Heart left ventricle (tissue), 16 donors: ENCODE measurements around the gene NFASC. TPM values are rescaled to one million over a fixed set of nuclear protein-coding genes. Genes with fewer than 3 reads are reported as not detected.

Source experiments
- ATAC-seq, 4 donors: fragments of 200-7000 bp; cut with Tn5 transposase; one replicate each; pipeline ENCODE4 v1.9.1; 2020 to 2022; ENCODE audit warnings: moderate library complexity in 4 of 4, mild to moderate bottlenecking in 3 of 4, moderate number of reproducible peaks in 1 of 4
- DNase-seq, 5 donors: peaks; one replicate each; pipeline ENCODE4 v3.0.0-alpha.2; 2020
- H3K27ac ChIP-seq, 12 donors: fragments of 200-600 bp; sonication (generic) in 4 of 12; one replicate each; pipeline versions ENCODE4 v1.5.0 to v1.8.0; 2016 to 2022; ENCODE audit warnings: mild to moderate bottlenecking in 2 of 12
- H3K27me3 ChIP-seq, 9 donors: fragments of 200-600 bp; sonication (generic) in 2 of 9; one replicate each; pipeline versions ENCODE4 v1.5.1 to v1.8.0; 2016 to 2022; ENCODE audit warnings: mild to moderate bottlenecking in 3 of 9
- H3K36me3 ChIP-seq, 9 donors: fragments of 200-600 bp; sonication (generic) in 2 of 9; one replicate each; pipeline versions ENCODE4 v1.5.0 to v1.8.0; 2018 to 2022; ENCODE audit warnings: mild to moderate bottlenecking in 2 of 9
- H3K4me1 ChIP-seq, 12 donors: fragments of 200-600 bp; sonication (generic) in 4 of 12; one replicate each; pipeline versions ENCODE4 v1.5.0 to v1.8.0; 2016 to 2022; ENCODE audit warnings: mild to moderate bottlenecking in 3 of 12
- H3K4me3 ChIP-seq, 12 donors: fragments of 200-600 bp; sonication (generic) in 4 of 12; one replicate each; pipeline versions ENCODE4 v1.5.0 to v1.8.0; 2017 to 2022; ENCODE audit warnings: mild to moderate bottlenecking in 9 of 12, moderate library complexity in 4 of 12
- H3K9me3 ChIP-seq, 12 donors: fragments of 200-600 bp; sonication (generic) in 4 of 12; one replicate each; pipeline versions ENCODE4 v1.5.0 to v1.8.0; 2016 to 2022; ENCODE audit warnings: mild to moderate bottlenecking in 1 of 12
- CTCF ChIP-seq, 12 donors: fragments of 200-600 bp; sonication (generic) in 4 of 12; IDR thresholded peaks; one replicate each; pipeline versions ENCODE4 v1.5.0 to v1.8.0; 2018 to 2022; ENCODE audit warnings: antibody characterized with exemption in 12 of 12, mild to moderate bottlenecking in 5 of 12
- POLR2A ChIP-seq, 2 donors: fragments of 450-650 bp; IDR thresholded peaks; one replicate each; pipeline ENCODE4 v1.6.1; 2017; ENCODE audit warnings: antibody characterized with exemption in 2 of 2, mild to moderate bottlenecking in 2 of 2, moderate library complexity in 2 of 2
- WGBS, 4 donors: extraction: QIAGEN DNeasy Blood & Tissue Kit in 2 of 4; methylation state at CpG; one replicate each; pipeline versions ENCODE4 v1.1.5 to v1.1.7; 2013 to 2018; 5-methylcytosine and 5-hydroxymethylcytosine counted together
- intact Hi-C, 10 donors: fragments of 100-400 bp; cut with DNase I; formaldehyde crosslinking; loops; one replicate each; pipeline versions ENCODE4 v1.11.1 to v1.14.2; 2022
- polyA plus RNA-seq, 2 donors: library from polyadenylated mRNA; stranded (reverse); fragments of 200-250 nt; gene quantifications; one replicate each; pipeline ENCODE4 v1.2.3, GENCODE V29; 2013
- total RNA-seq, 9 donors: library from RNA; depleted of rRNA in 2 of 9; stranded (reverse); fragments of >200 nt in 2 of 9; fragmentation: NEBNext Ultra II Directional in 3 of 9; extraction: Animal tissue kit (Norgen Biotek cat#: 25700) in 3 of 9; gene quantifications; one replicate each; pipeline versions ENCODE4 v1.1.0 to v1.2.4, GENCODE V29; 2016 to 2023
- donor health status: ischemic (EF 13 %, LVEDD 7.1; RV severe dilation, severe dysfunction).
- donor health status: healthy with polysubstance abuse.
- donor health status: DM: no; HTN: yes; CAD: no.
- donor health status: DM: no; HTN: no; CAD: no.
- donor health status: ischemic (EF 25% LVEDD 6.9; RV normal size, moderate dysfunction).
- donor health status: ischemic (EF 25% LVEDD 5.7; RV mildly dilated, moderate dysfunction).
- donor health status: healthy.
- donor health status: DM: yes; HTN: yes; CAD: no.
- donor health status: ischemic (EF 35%, LVEDD 5.7; RV mildly dilated, moderate dysfunction).
- donor health status: nonischemic (EF 11% LVEDD 7.7; RV severe dilation, severe dysfunction).
- donor health status: DM: yes; HTN: yes; CAD: no.
- donor health status: PGD.
- donor health status: ischemic (EF 29% LVEDD 5.4; RV normal size, mild dysfunction).
- donor health status: nonischemic (EF 23%, LVEDD 6.1; RV moderate dilation, normal function).

NFASC gene
- total and polyA plus RNA-seq, 11 donors, result 2.5 to 14.6 (median 10.3) TPM

DNA sequence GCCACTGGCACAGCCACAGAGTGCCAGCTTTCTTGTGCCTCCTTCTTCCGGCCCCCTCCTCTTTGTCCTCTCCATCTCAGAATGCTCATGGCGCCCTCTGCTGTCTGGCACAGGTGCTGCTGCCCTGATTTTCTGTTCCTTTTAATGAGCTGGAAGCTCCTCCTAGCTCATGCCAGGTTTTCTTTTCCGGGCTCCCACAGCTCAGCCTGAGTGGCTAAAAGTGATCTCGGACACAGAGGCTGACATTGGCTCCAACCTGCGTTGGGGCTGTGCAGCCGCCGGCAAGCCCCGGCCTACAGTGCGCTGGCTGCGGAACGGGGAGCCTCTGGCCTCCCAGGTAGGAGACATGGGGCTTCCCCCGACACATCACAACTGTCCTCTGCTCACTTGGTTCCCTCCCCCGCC lies 191.0 kb downstream of the NFASC start:
- DNase-seq, result peak in 4 of 5 donors; percentile 50 to 69 (median 64)
- H3K9me3 ChIP-seq, result no peaks in the 10 kb centered on the region
- intact Hi-C loops, result loop anchor here (1.0 to 10.0 kb wide), 8 partner anchors 71 to 257 kb away; no protein-coding TSS in a partner anchor
- ATAC-seq, result peak in 3 of 4 donors; percentile 45 to 79 (median 64)
- WGBS, 4 donors, result 29 to 35% (median 33%) methylated on average over 13 of the region's 13 CpGs
- no peaks in the 10 kb centered on the region for H3K36me3 ChIP-seq
- H3K27ac ChIP-seq, result no peak overlapping the region
- H3K4me1 ChIP-seq, result peaks cover 0 to 8% (median 0%) of the 10 kb centered on the region in 12 donors
- no peak overlapping the region for H3K4me3 ChIP-seq
- TF ChIP-seq CTCF (IDR thresholded peaks at IDR 0.05), result peak; percentile 71 to 90 (median 84)
- no peak for TF ChIP-seq POLR2A (IDR thresholded peaks at IDR 0.05)
- no peaks in the 10 kb centered on the region for H3K27me3 ChIP-seq

DNA sequence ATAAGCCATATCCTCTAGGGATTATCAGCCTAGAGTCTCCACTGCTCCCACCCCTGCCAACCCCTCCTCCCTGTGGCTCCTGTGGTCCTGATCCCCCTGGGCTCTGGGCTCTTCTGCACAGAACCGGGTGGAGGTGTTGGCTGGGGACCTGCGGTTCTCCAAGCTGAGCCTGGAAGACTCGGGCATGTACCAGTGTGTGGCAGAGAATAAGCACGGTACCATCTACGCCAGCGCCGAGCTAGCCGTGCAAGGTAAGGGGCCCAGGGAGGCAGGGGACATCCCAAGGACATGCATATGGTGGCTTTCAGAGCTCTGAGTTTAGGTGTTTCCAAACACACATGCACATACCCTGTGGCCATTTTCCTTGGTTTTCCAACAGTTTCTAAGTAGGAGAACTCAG lies 191.7 kb downstream of the NFASC start:
- intact Hi-C loops, result loop anchor here in 7 of 10 donors (1.0 to 10.0 kb wide), 5 partner anchors 73 to 258 kb away; no protein-coding TSS in a partner anchor

GRCh38 chr1:205062895-205063294 lies 192.2 kb downstream of the NFASC start:
- intact Hi-C loops, result loop anchor here in 7 of 10 donors (1.0 to 10.0 kb wide), 5 partner anchors 74 to 258 kb away; no protein-coding TSS in a partner anchor
- no peaks in the 10 kb centered on the region for H3K27me3 ChIP-seq
- no peaks in the 10 kb centered on the region for H3K9me3 ChIP-seq
- no peak for DNase-seq
- TF ChIP-seq CTCF (IDR thresholded peaks at IDR 0.05) (no peak), POLR2A (IDR thresholded peaks at IDR 0.05) (no peak)
- no peak for ATAC-seq
- no peaks in the 10 kb centered on the region for H3K36me3 ChIP-seq
- H3K4me1 ChIP-seq, result peaks cover 0 to 8% (median 0%) of the 10 kb centered on the region in 12 donors
- WGBS, 4 donors, result 82 to 97% (median 92%) methylated on average over 3 of the region's 3 CpGs
- H3K4me3 ChIP-seq, result no peak overlapping the region
- H3K27ac ChIP-seq, result no peak overlapping the region

More for the DNA sequence above, 191.7 kb downstream of the NFASC start:
- H3K36me3 ChIP-seq, result no peaks in the 10 kb centered on the region
- H3K27me3 ChIP-seq, result no peaks in the 10 kb centered on the region
- TF ChIP-seq POLR2A (IDR thresholded peaks at IDR 0.05) (no peak), CTCF (IDR thresholded peaks at IDR 0.05) (no peak)
- H3K9me3 ChIP-seq, result no peaks in the 10 kb centered on the region
- H3K4me1 ChIP-seq, result peaks cover 0 to 8% (median 0%) of the 10 kb centered on the region in 12 donors
- no peak overlapping the region for H3K27ac ChIP-seq
- H3K4me3 ChIP-seq, result no peak overlapping the region
- ATAC-seq (no peak), DNase-seq (no peak)
- WGBS, 4 donors, result 92 to 95% (median 94%) methylated on average over 8 of the region's 8 CpGs

GRCh38 chr1:205064301-205064700 lies 193.6 kb downstream of the NFASC start:
- H3K27me3 ChIP-seq, result no peaks in the 10 kb centered on the region

More at GRCh38 chr1:205064301-205064700, 193.6 kb downstream of the NFASC start:
- WGBS, 4 donors, result 86 to 95% (median 90%) methylated on average over 9 to 11 of the region's 11 CpGs
- intact Hi-C loops, result loop anchor here in 7 of 10 donors (5.0 to 10.0 kb wide), 4 partner anchors 77 to 260 kb away; no protein-coding TSS in a partner anchor
- Histone ChIP-seq H3K4me3 (no peak overlapping the region), H3K36me3 (no peaks in the 10 kb centered on the region), H3K4me1 (peaks cover 0 to 10% (median 2%) of the 10 kb centered on the region in 12 donors), H3K27ac (no peak overlapping the region), H3K9me3 (no peaks in the 10 kb centered on the region)
- ATAC-seq, result no peak
- no peak for DNase-seq
- TF ChIP-seq POLR2A (IDR thresholded peaks at IDR 0.05) (no peak), CTCF (IDR thresholded peaks at IDR 0.05) (no peak)
